Vagina (tissue), 2 donors: ENCODE data around the gene GALNT2. TPM values are rescaled to one million over a fixed set of nuclear protein-coding genes. Genes with fewer than 3 reads are reported as not detected.

Experiments
- DNase-seq, 2 donors: peaks; one replicate each; pipeline ENCODE4 v3.0.0-alpha.2; 2017; ENCODE audit errors: extremely low spot score in 2 of 2
- H3K27ac ChIP-seq: fragments of 200-600 bp; sonication (generic); one replicate; pipeline ENCODE4 v1.5.1; 2019
- H3K27me3 ChIP-seq: fragments of 200-600 bp; sonication (generic); one replicate; pipeline ENCODE4 v1.5.1; 2019
- H3K36me3 ChIP-seq, 2 donors: fragments of 200-600 bp; sonication (generic); one replicate each; pipeline ENCODE4 v1.5.1; 2017 to 2019
- H3K4me1 ChIP-seq: fragments of 200-600 bp; sonication (generic); one replicate; pipeline ENCODE4 v1.5.1; 2019
- H3K4me3 ChIP-seq, 2 donors: fragments of 200-600 bp; sonication (generic); 1 replicate in 1 of 2; 2 replicates in 1 of 2; pipeline ENCODE4 v1.5.1; 2016 to 2019
- H3K9me3 ChIP-seq: fragments of 200-600 bp; sonication (generic); one replicate; pipeline ENCODE4 v1.5.1; 2019
- CTCF ChIP-seq, 3 experiments: fragments of 450-650 bp in 2 of 3; fragments of 200-600 bp in 1 of 3; sonication (generic) in 1 of 3; IDR thresholded peaks; one replicate each; pipeline ENCODE4 v1.5.1; 2017 to 2019; ENCODE audit warnings: antibody characterized with exemption in 3 of 3, mild to moderate bottlenecking in 2 of 3, moderate library complexity in 2 of 3
- POLR2A ChIP-seq, 2 donors: fragments of 450-650 bp; IDR thresholded peaks; one replicate each; pipeline ENCODE4 v1.6.1; 2017; ENCODE audit warnings: antibody characterized with exemption in 2 of 2, mild to moderate bottlenecking in 2 of 2, moderate library complexity in 2 of 2
- POLR2AphosphoS5 ChIP-seq, 2 donors: sonication (generic); formaldehyde crosslinking; IDR thresholded peaks; one replicate each; pipeline ENCODE4 v1.9.0; 2017; ENCODE audit warnings: antibody characterized with exemption in 2 of 2, mild to moderate bottlenecking in 2 of 2, low read depth in 1 of 2; ENCODE audit not compliant: insufficient read depth in 1 of 2
- intact Hi-C: fragments of 100-400 bp; cut with DNase I; formaldehyde crosslinking; loops from one replicate; pipeline ENCODE4 v1.15.1; 2023
- total RNA-seq: library from RNA; depleted of rRNA; stranded (reverse); fragments of >200 nt; gene quantifications from one replicate; pipeline ENCODE4 v1.2.3, GENCODE V29; 2016

The GALNT2 gene
- total RNA-seq, 1 donor from 2014 or later, result 51.6 TPM

GRCh38 chr1:230143534-230143933, 76.5 kb downstream of the GALNT2 start:
- no peak overlapping the region for H3K27ac ChIP-seq
- no peak for TF ChIP-seq CTCF (IDR thresholded peaks at IDR 0.05)
- no peak for TF ChIP-seq POLR2AphosphoS5 (IDR thresholded peaks at IDR 0.05; ENCODE audit: insufficient read depth in 1 of 2, low read depth in 1 of 2)
- no peak for TF ChIP-seq POLR2A (IDR thresholded peaks at IDR 0.05)
- no peaks in the 10 kb centered on the region for H3K9me3 ChIP-seq
- H3K36me3 ChIP-seq, result no peaks in the 10 kb centered on the region
- no peak overlapping the region for H3K4me3 ChIP-seq
- intact Hi-C loops, result no loop called here
- peaks cover 28% of the 10 kb centered on the region for H3K4me1 ChIP-seq
- DNase-seq, result no peak
- no peaks in the 10 kb centered on the region for H3K27me3 ChIP-seq

GRCh38 chr1:230144010-230144614, 77.1 kb downstream of the GALNT2 start:
- Histone ChIP-seq H3K27ac (no peak overlapping the region), H3K27me3 (no peaks in the 10 kb centered on the region), H3K36me3 (no peaks in the 10 kb centered on the region), H3K4me3 (no peak overlapping the region), H3K4me1 (peaks cover 33% of the 10 kb centered on the region), H3K9me3 (no peaks in the 10 kb centered on the region)
- TF ChIP-seq POLR2AphosphoS5 (IDR thresholded peaks at IDR 0.05; ENCODE audit: insufficient read depth in 1 of 2, low read depth in 1 of 2) (no peak), CTCF (IDR thresholded peaks at IDR 0.05) (no peak), POLR2A (IDR thresholded peaks at IDR 0.05) (no peak)
- intact Hi-C loops, result no loop called here
- no peak for DNase-seq

GRCh38 chr1:230144758-230145504, 77.9 kb downstream of the GALNT2 start:
- H3K27ac ChIP-seq, result no peak overlapping the region
- H3K27me3 ChIP-seq, result no peaks in the 10 kb centered on the region
- no peak overlapping the region for H3K4me3 ChIP-seq
- no peaks in the 10 kb centered on the region for H3K36me3 ChIP-seq
- no peak for DNase-seq
- intact Hi-C loops, result no loop called here
- H3K9me3 ChIP-seq, result no peaks in the 10 kb centered on the region
- TF ChIP-seq POLR2AphosphoS5 (IDR thresholded peaks at IDR 0.05; ENCODE audit: insufficient read depth in 1 of 2, low read depth in 1 of 2) (no peak), POLR2A (IDR thresholded peaks at IDR 0.05) (no peak), CTCF (IDR thresholded peaks at IDR 0.05) (no peak)
- peaks cover 36% of the 10 kb centered on the region for H3K4me1 ChIP-seq

- H3K27ac ChIP-seq, result no peak overlapping the region
- H3K9me3 ChIP-seq, result no peaks in the 10 kb centered on the region
- no peaks in the 10 kb centered on the region for H3K36me3 ChIP-seq
- H3K4me1 ChIP-seq, result peaks cover 30% of the 10 kb centered on the region
- no peaks in the 10 kb centered on the region for H3K27me3 ChIP-seq
- no peak for TF ChIP-seq CTCF (IDR thresholded peaks at IDR 0.05)
- TF ChIP-seq POLR2A (IDR thresholded peaks at IDR 0.05), result no peak
- TF ChIP-seq POLR2AphosphoS5 (IDR thresholded peaks at IDR 0.05; ENCODE audit: insufficient read depth in 1 of 2, low read depth in 1 of 2), result no peak
- no peak for DNase-seq
- no peak overlapping the region for H3K4me3 ChIP-seq
- intact Hi-C loops, result no loop called here
Observed at GRCh38 chr1:230145505-230145899, 78.5 kb downstream of the GALNT2 start.

- no peaks in the 10 kb centered on the region for H3K9me3 ChIP-seq
- H3K27ac ChIP-seq, result no peak overlapping the region
- no peaks in the 10 kb centered on the region for H3K36me3 ChIP-seq
- TF ChIP-seq CTCF (IDR thresholded peaks at IDR 0.05), result no peak
- no peak for TF ChIP-seq POLR2A (IDR thresholded peaks at IDR 0.05)
- TF ChIP-seq POLR2AphosphoS5 (IDR thresholded peaks at IDR 0.05; ENCODE audit: insufficient read depth in 1 of 2, low read depth in 1 of 2), result no peak
- no peak overlapping the region for H3K4me3 ChIP-seq
- H3K27me3 ChIP-seq, result no peaks in the 10 kb centered on the region
- peaks cover 28% of the 10 kb centered on the region for H3K4me1 ChIP-seq
- no peak for DNase-seq
- intact Hi-C loops, result no loop called here
Observed at GRCh38 chr1:230145953-230146476, 79.0 kb downstream of the GALNT2 start.
